ENCODE results near the gene LRCOL1.

LRCOL1 gene

DNA sequence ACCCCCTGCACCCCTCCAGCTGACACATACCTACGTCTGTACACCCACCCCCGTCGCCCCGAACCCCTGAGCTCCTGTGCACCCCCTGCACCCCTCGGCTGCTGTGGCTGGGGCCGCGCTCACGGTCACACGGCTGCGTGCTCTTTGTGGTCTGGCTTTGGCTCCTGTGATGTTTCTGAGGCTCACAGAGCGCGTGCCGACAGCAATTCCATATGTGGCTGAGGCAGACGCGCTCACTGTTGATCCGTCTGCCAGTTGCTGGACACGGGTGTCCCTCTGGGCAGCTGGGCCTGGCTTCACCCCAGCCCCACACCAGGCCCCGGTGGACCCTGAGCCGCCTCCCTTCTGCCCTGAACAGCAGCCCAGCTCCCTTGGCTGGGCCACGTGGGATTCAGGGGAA lies 46.5 kb downstream of the LRCOL1 start:
- H3K9ac ChIP-seq (ENCODE audit: low read length): no peak overlapping the region
- H2AFZ ChIP-seq (ENCODE audit: low read depth, low read length, severe bottlenecking): no peak overlapping the region
- H3K27ac ChIP-seq (ENCODE audit: low read depth, low read length): no peak overlapping the region
- H3K36me3 ChIP-seq (ENCODE audit: low read length): no peaks in the 10 kb centered on the region
- no peaks in the 10 kb centered on the region for H3K9me2 ChIP-seq (replicated peaks; ENCODE audit: insufficient read depth, low read length)
- no peak overlapping the region for H3K4me2 ChIP-seq (ENCODE audit: low read depth, low read length, poor library complexity, severe bottlenecking)
- no peak for TF ChIP-seq EZH2phosphoT487 (conservative IDR thresholded peaks at IDR 0.05; ENCODE audit: low read length)
- TF ChIP-seq, protein P1, sequence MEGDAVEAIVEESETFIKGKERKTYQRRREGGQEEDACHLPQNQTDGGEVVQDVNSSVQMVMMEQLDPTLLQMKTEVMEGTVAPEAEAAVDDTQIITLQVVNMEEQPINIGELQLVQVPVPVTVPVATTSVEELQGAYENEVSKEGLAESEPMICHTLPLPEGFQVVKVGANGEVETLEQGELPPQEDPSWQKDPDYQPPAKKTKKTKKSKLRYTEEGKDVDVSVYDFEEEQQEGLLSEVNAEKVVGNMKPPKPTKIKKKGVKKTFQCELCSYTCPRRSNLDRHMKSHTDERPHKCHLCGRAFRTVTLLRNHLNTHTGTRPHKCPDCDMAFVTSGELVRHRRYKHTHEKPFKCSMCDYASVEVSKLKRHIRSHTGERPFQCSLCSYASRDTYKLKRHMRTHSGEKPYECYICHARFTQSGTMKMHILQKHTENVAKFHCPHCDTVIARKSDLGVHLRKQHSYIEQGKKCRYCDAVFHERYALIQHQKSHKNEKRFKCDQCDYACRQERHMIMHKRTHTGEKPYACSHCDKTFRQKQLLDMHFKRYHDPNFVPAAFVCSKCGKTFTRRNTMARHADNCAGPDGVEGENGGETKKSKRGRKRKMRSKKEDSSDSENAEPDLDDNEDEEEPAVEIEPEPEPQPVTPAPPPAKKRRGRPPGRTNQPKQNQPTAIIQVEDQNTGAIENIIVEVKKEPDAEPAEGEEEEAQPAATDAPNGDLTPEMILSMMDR (IDR thresholded peaks at IDR 0.05; ENCODE audit: insufficient read depth, low read length, poor library complexity, severe bottlenecking): no peak
- H3K4me3 ChIP-seq (ENCODE audit: insufficient read depth, low read length, poor library complexity, severe bottlenecking): no peak overlapping the region
- H3K79me2 ChIP-seq (ENCODE audit: insufficient read depth, low read length): peaks cover 31% of the 10 kb centered on the region
- H3K9me3 ChIP-seq (ENCODE audit: insufficient read depth, low read length): no peaks in the 10 kb centered on the region
- no peaks in the 10 kb centered on the region for H3K27me3 ChIP-seq (ENCODE audit: low read length)
- no peaks in the 10 kb centered on the region for H4K20me1 ChIP-seq (ENCODE audit: low read depth, low read length)
- H3F3A ChIP-seq (ENCODE audit: insufficient read depth): no peaks in the 10 kb centered on the region

DNA sequence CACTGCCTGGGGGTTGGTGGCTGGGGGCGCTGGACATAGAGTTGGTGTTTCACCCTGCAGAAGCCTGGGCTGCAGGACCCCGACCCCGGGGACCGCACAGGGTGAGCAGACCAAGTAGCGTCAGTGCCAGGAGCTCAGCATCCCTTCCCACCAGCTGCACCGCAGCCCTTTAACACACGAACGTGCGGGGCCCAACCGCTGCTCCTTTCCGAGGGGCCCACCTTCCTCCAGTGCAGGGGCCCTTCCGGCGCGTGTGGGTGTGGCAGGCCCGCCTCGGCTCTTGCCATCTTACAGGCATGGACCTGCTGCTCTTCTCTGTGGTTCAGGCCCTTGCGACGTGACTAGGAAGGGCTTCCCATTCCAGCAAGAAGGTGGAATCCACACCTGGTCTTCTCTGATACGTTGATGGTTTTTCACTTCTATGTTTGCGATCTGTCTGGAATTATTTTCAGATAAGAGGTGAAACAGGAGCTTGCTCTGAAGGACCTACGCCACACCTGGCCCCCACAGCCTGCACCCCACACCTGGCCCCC lies 47.8 kb downstream of the LRCOL1 start:
- Histone ChIP-seq H2AFZ (ENCODE audit: low read depth, low read length, severe bottlenecking) (no peak overlapping the region), H3K4me2 (ENCODE audit: low read depth, low read length, poor library complexity, severe bottlenecking) (no peak overlapping the region), H3K27me3 (ENCODE audit: low read length) (no peaks in the 10 kb centered on the region), H3K4me3 (ENCODE audit: insufficient read depth, low read length, poor library complexity, severe bottlenecking) (no peak overlapping the region), H3K36me3 (ENCODE audit: low read length) (no peaks in the 10 kb centered on the region), H3K9ac (ENCODE audit: low read length) (no peak overlapping the region), H3K9me3 (ENCODE audit: insufficient read depth, low read length) (no peaks in the 10 kb centered on the region), H3F3A (ENCODE audit: insufficient read depth) (no peaks in the 10 kb centered on the region), H4K20me1 (ENCODE audit: low read depth, low read length) (no peaks in the 10 kb centered on the region), H3K79me2 (ENCODE audit: insufficient read depth, low read length) (peaks cover 31% of the 10 kb centered on the region), H3K27ac (ENCODE audit: low read depth, low read length) (no peak overlapping the region), H3K9me2 (replicated peaks; ENCODE audit: insufficient read depth, low read length) (no peaks in the 10 kb centered on the region)
- TF ChIP-seq, protein P1 (IDR thresholded peaks at IDR 0.05; ENCODE audit: insufficient read depth, low read length, poor library complexity, severe bottlenecking): no peak
- TF ChIP-seq EZH2phosphoT487 (conservative IDR thresholded peaks at IDR 0.05; ENCODE audit: low read length): no peak

DNA sequence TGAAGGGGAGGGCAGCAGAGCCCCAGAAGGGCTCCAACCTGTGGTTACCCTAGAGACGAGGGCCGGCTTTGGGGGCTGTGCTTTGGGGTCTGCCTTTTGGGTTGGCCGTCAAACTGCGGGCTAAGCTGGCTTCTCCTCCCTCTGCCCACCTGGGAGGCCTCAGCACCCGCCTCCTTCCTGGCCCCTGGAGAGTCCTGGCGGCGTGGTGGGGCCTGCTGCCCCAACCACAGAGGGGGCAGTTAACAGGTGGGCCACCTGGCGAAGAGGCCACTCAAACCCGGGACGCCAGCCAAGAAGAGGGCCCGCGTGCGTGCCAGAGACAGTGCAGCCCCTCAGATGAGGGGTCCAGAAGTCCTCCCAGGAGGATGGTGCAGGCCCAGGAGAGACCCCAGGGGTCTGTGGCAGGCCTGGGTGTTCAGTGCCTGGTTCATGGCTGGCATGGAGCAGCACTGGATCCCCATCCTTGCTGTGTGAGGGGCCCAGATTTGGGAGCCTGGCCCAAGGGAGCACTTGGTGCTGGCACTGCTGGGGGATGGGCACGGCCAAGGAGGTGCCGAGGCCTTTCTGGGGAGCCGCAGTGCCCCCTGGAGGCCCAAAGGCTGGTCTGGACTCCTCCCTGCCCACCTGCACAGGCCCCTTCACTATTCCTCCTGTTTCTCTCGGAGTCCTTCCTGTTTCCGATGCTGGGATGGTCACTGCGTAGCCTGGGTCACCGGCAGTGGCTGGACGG lies 48.8 kb downstream of the LRCOL1 start:
- Histone ChIP-seq H2AFZ (ENCODE audit: low read depth, low read length, severe bottlenecking) (no peak overlapping the region), H3K27me3 (ENCODE audit: low read length) (no peaks in the 10 kb centered on the region), H3K79me2 (ENCODE audit: insufficient read depth, low read length) (peaks cover 31% of the 10 kb centered on the region), H3K4me2 (ENCODE audit: low read depth, low read length, poor library complexity, severe bottlenecking) (peak overlapping the region; percentile 86), H3K27ac (ENCODE audit: low read depth, low read length) (no peak overlapping the region), H3K9ac (ENCODE audit: low read length) (peak overlapping the region; percentile 88; the same call in 1 of the 2 replicates), H4K20me1 (ENCODE audit: low read depth, low read length) (no peaks in the 10 kb centered on the region), H3F3A (ENCODE audit: insufficient read depth) (no peaks in the 10 kb centered on the region), H3K9me3 (ENCODE audit: insufficient read depth, low read length) (no peaks in the 10 kb centered on the region), H3K36me3 (ENCODE audit: low read length) (no peaks in the 10 kb centered on the region), H3K4me3 (ENCODE audit: insufficient read depth, low read length, poor library complexity, severe bottlenecking) (peak overlapping the region; percentile 4), H3K9me2 (replicated peaks; ENCODE audit: insufficient read depth, low read length) (no peaks in the 10 kb centered on the region)
- no peak for TF ChIP-seq EZH2phosphoT487 (conservative IDR thresholded peaks at IDR 0.05; ENCODE audit: low read length)
- TF ChIP-seq, protein P1 (IDR thresholded peaks at IDR 0.05; ENCODE audit: insufficient read depth, low read length, poor library complexity, severe bottlenecking): peak; percentile 43
